Activated gamma-delta T cell treated with anti-CD3 and anti-CD28 coated beads, Interleukin-2, amount 50 U/mL, for 16 hours (primary cell): ENCODE results near the gene CCT8.
"Not testable (repeated sequence)": the region's sequence is repeated elsewhere in the genome, so short reads cannot be mapped to it uniquely, and the experiment has no call there.

Experiments
- DNase-seq: peaks from one replicate; pipeline ENCODE4 v3.0.0-alpha.2; 2020; ENCODE audit warnings: low read depth

The CCT8 gene

GRCh38 chr21:29022166-29022565, 51.3 kb downstream of the CCT8 start:
- no peak for DNase-seq

- no peak for DNase-seq
Measured at GRCh38 chr21:29018540-29018939, 54.9 kb downstream of the CCT8 start.

DNA sequence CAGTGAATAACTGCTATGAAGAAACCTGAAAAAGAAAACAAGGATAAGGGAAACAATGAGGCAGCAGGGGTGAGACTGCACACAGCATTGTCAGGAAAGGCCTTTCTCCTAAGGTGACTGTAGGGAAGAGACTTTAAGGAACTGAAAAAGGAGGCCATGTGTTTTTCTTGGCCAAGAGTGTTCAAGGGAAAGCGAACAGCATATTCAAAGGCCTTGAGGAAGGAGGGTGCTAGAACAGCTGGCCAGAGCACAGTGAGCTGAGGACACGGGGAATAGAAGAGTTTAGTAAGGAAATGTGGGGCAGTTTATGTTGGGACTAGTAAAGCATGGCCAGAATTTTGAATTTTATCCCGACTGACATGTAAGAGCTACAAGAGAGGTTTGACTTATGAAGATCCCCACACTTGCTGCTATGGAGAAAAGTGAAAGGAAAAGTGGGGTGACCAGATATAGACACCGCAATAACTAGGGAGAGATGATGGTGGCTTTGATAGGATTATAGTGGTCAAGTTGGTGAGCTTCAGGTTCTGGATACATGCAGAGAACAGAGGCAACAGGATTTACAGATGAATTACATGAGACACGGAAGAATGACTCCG, 55.7 kb downstream of the CCT8 start:
- DNase-seq: no peak

DNA sequence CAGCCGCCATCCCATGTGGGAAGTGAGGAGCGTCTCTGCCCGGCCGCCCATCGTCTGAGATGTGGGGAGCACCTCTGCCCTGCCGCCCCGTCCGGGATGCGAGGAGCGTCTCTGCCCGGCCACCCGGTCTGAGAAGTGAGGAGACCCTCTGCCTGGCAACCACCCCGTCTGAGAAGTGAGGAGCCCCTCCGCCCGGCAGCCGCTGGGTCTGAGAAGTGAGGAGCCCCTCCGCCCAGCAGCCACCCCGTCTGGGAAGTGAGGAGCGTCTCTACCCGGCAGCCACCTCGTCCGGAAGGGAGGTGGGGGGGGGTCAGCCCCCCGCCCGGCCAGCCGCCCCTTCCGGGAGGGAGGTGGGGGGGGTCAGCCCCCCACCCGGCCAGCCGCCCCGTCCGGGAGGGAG, 62.2 kb downstream of the CCT8 start:
- DNase-seq: not testable (repeated sequence)

- DNase-seq: no peak
Measured at GRCh38 chr21:29008367-29008766, 65.1 kb downstream of the CCT8 start.

- no peak for DNase-seq
Measured at GRCh38 chr21:29007810-29008209, 65.6 kb downstream of the CCT8 start.

GRCh38 chr21:29007135-29007534, 66.3 kb downstream of the CCT8 start:
- no peak for DNase-seq
